PC-3 (cell line): Measurements from ENCODE around the gene PLSCR1. TPM values are rescaled to one million over a fixed set of nuclear protein-coding genes. Genes with fewer than 3 reads are reported as not detected.

Experiments
- ATAC-seq: fragments of 200-7000 bp; cut with Tn5 transposase; 2 replicates; pipeline ENCODE4 v1.9.1; 2020; ENCODE audit warnings: mild to moderate bottlenecking, moderate library complexity
- BruUV-seq: library from RNA; stranded (reverse); fragments of 400-500 nt; replicated peaks from 2 replicates; lab custom pipeline; 2021; lab: Mats Ljungman, UMichigan
- CTCF ChIA-PET: fragments of 300-600 bp; sonication (Branson Sonifier 250); formaldehyde crosslinking; loops from one replicate; lab custom pipeline; 2022; ENCODE audit warnings: antibody characterized with exemption; lab: Charles Lee
- POLR2A ChIA-PET: fragments of 300-600 bp; sonication (Branson Sonifier 250); formaldehyde crosslinking; loops from one replicate; lab custom pipeline; 2022; ENCODE audit warnings: antibody characterized with exemption; ENCODE audit not compliant: unreplicated experiment; lab: Charles Lee
- DNase-seq: peaks from one replicate; pipeline ENCODE4 v3.0.0-alpha.2; 2015
- H2AFZ ChIP-seq: fragments of 300-600 bp; sonication (generic); 2 replicates; pipeline ENCODE4 v1.6.0; 2016; ENCODE audit warnings: antibody characterized with exemption, low read length
- H3F3A ChIP-seq: fragments of 300-600 bp; sonication (generic); one replicate; pipeline ENCODE4 v1.6.0; 2017; ENCODE audit warnings: antibody characterized with exemption, low read length, control low read depth, mild to moderate bottlenecking; ENCODE audit not compliant: unreplicated experiment
- H3K27ac ChIP-seq: fragments of 300-600 bp; sonication (generic); 2 replicates; pipeline ENCODE4 v1.5.1; 2016; ENCODE audit warnings: mild to moderate bottlenecking, low read length
- H3K27me3 ChIP-seq: fragments of 300-600 bp; sonication (generic); 2 replicates; pipeline ENCODE4 v1.6.1; 2016; ENCODE audit warnings: low read length, mixed read lengths
- H3K36me3 ChIP-seq: fragments of 300-600 bp; sonication (generic); 2 replicates; pipeline ENCODE4 v1.6.1; 2016; ENCODE audit warnings: low read depth, mixed run types, low read length, mixed read lengths
- H3K4me1 ChIP-seq: fragments of 300-600 bp; sonication (generic); 2 replicates; pipeline ENCODE4 v1.5.1; 2016; ENCODE audit warnings: low read length; ENCODE audit not compliant: insufficient read depth
- H3K4me2 ChIP-seq: fragments of 300-600 bp; sonication (generic); 2 replicates; pipeline ENCODE4 v1.6.0; 2016; ENCODE audit warnings: low read length
- H3K4me3 ChIP-seq: fragments of 300-600 bp; sonication (generic); 2 replicates; pipeline ENCODE4 v1.5.1; 2016; ENCODE audit warnings: mild to moderate bottlenecking, low read length, mixed read lengths
- H3K79me2 ChIP-seq: fragments of 300-600 bp; sonication (generic); 2 replicates; pipeline ENCODE4 v1.6.1; 2017; ENCODE audit warnings: low read length, mixed read lengths
- H3K9ac ChIP-seq: fragments of 300-600 bp; sonication (generic); 2 replicates; pipeline ENCODE4 v1.6.0; 2016; ENCODE audit warnings: mild to moderate bottlenecking, low read length
- H3K9me2 ChIP-seq: fragments of 300-600 bp; sonication (generic); replicated peaks from 2 replicates; pipeline ENCODE4 v1.6.1; 2016; ENCODE audit warnings: mixed run types, low read length, mixed read lengths
- H3K9me3 ChIP-seq: fragments of 300-600 bp; sonication (generic); 2 replicates; pipeline ENCODE4 v1.6.1; 2016; ENCODE audit warnings: low read length, mixed read lengths
- H4K20me1 ChIP-seq: fragments of 300-600 bp; sonication (generic); 2 replicates; pipeline ENCODE4 v1.6.1; 2016; ENCODE audit warnings: low read length, mixed read lengths
- EZH2 ChIP-seq: fragments of 300-600 bp; sonication (generic); IDR thresholded peaks from one replicate; pipeline ENCODE4 v1.6.1; 2017; ENCODE audit warnings: antibody characterized with exemption, mild to moderate bottlenecking, low read length; ENCODE audit not compliant: unreplicated experiment
- EZH2phosphoT487 ChIP-seq: fragments of 300-600 bp; sonication (generic); IDR thresholded peaks from 2 replicates; pipeline ENCODE4 v1.6.1; 2018; ENCODE audit warnings: mild to moderate bottlenecking, antibody characterized with exemption, low read length, borderline replicate concordance
- intact Hi-C: fragments of 100-400 bp; cut with micrococcal nuclease; formaldehyde crosslinking; loops from 2 replicates; pipeline ENCODE4 v1.9.0; 2023
- total RNA-seq: library from RNA; depleted of rRNA; stranded (reverse); fragments of >200 nt; gene quantifications from 2 replicates; pipeline ENCODE4 v1.2.3, GENCODE V29; 2014
- TF ChIP-seq, protein P1 (sequence below): fragments of 300-600 bp; sonication (generic); conservative IDR thresholded peaks from 2 replicates; pipeline ENCODE4 v1.5.1; 2017; ENCODE audit warnings: antibody characterized with exemption, low read depth, mild to moderate bottlenecking, low read length

The PLSCR1 gene
- total RNA-seq, 1 experiment from 2014 or later = 48.8 TPM

DNA sequence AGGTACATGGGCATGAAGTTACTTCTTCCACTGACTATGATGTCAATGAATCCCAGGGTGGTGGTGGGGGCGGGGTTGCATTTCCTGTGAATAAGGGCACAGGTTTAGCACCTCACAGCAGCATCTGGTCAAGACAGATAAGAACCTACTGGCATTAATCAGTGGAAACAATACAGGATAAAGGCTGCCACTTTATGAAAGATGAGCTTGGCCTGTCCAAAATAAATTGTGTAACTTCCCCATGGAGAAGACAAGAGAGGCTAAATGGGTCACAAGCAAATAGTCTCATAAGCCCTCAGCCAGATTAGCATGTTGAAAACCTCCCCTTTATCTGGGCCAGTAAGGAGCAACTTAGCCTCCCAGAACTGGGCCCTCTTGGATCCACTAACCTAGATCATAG, 47.7 kb downstream of the PLSCR1 start:
- no TSS peak for BruUV-seq
- H3K79me2 ChIP-seq = no peaks in the 10 kb centered on the region
- POLR2A ChIA-PET = no interaction called here
- intact Hi-C loops = no loop called here
- H4K20me1 ChIP-seq = no peaks in the 10 kb centered on the region
- H3F3A ChIP-seq = no peaks in the 10 kb centered on the region
- no peaks in the 10 kb centered on the region for H3K27me3 ChIP-seq
- TF ChIP-seq EZH2phosphoT487 = no peak
- TF ChIP-seq, protein P1, sequence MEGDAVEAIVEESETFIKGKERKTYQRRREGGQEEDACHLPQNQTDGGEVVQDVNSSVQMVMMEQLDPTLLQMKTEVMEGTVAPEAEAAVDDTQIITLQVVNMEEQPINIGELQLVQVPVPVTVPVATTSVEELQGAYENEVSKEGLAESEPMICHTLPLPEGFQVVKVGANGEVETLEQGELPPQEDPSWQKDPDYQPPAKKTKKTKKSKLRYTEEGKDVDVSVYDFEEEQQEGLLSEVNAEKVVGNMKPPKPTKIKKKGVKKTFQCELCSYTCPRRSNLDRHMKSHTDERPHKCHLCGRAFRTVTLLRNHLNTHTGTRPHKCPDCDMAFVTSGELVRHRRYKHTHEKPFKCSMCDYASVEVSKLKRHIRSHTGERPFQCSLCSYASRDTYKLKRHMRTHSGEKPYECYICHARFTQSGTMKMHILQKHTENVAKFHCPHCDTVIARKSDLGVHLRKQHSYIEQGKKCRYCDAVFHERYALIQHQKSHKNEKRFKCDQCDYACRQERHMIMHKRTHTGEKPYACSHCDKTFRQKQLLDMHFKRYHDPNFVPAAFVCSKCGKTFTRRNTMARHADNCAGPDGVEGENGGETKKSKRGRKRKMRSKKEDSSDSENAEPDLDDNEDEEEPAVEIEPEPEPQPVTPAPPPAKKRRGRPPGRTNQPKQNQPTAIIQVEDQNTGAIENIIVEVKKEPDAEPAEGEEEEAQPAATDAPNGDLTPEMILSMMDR = no peak
- no peak for TF ChIP-seq EZH2
- no peaks in the 10 kb centered on the region for H3K9me2 ChIP-seq
- no peak overlapping the region for H3K9ac ChIP-seq
- H3K27ac ChIP-seq = no peak overlapping the region
- ATAC-seq = no peak
- H3K4me3 ChIP-seq = no peak overlapping the region
- peaks cover 10% of the 10 kb centered on the region; the same call in 1 of the 2 replicates for H3K4me1 ChIP-seq
- no peak overlapping the region for H2AFZ ChIP-seq
- no peaks in the 10 kb centered on the region for H3K9me3 ChIP-seq
- CTCF ChIA-PET = no interaction called here
- no peaks in the 10 kb centered on the region for H3K36me3 ChIP-seq
- no peak for DNase-seq
- H3K4me2 ChIP-seq = no peak overlapping the region

DNA sequence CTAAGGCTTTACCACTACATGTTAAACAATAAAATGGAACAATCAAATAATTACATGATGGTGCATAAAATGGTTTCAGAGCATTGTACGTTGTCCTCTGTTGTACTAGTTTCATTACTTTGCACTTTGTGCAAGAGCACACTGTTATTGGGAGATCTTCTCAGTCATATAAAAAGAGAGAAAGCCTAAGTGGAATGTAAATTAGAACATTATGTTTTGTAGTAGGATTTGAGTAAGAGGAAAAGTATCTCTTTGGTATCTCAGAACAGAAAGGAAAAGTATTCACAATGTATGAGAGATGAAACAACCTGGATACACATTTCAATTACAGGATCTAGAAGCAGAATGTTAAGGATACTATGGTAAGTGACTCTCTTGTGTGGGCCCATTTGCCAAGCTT, 48.2 kb downstream of the PLSCR1 start:
- Histone ChIP-seq H3K27me3 (no peaks in the 10 kb centered on the region), H3K9ac (no peak overlapping the region), H3K36me3 (no peaks in the 10 kb centered on the region), H3K4me1 (peaks cover 14% of the 10 kb centered on the region; the same call in 1 of the 2 replicates), H3K4me3 (no peak overlapping the region), H3K79me2 (no peaks in the 10 kb centered on the region), H3K9me2 (no peaks in the 10 kb centered on the region), H2AFZ (no peak overlapping the region), H3K27ac (no peak overlapping the region), H4K20me1 (no peaks in the 10 kb centered on the region), H3K9me3 (no peaks in the 10 kb centered on the region), H3K4me2 (no peak overlapping the region), H3F3A (no peaks in the 10 kb centered on the region)
- DNase-seq (no peak), ATAC-seq (no peak)
- no TSS peak for BruUV-seq
- ChIA-PET POLR2A (no interaction called here), CTCF (no interaction called here)
- intact Hi-C loops = no loop called here
- TF ChIP-seq EZH2 (no peak), EZH2phosphoT487 (no peak)
- TF ChIP-seq, protein P1 = no peak

DNA sequence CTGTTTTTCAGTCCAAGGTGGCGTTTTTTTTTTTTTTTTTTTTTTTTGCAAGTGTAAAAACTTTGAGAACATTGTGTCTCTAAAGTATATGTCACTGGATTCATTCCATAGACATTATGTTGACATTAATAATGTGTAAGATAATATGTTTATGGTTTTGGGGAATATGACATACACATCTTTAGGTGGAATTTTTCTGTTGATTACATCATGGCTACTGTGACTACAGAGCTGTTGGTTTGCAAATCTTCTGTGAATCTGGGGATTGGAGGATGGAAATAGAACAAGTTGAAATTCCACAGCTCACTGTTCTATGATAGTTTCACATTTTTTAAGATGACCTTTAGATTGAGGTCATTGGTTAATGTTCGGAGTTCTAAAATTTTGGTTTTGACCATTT, 50.6 kb downstream of the PLSCR1 start:
- H3K4me1 ChIP-seq = peaks cover 16% of the 10 kb centered on the region; the same call in 1 of the 2 replicates
- no peaks in the 10 kb centered on the region for H3K36me3 ChIP-seq
- no peak overlapping the region for H2AFZ ChIP-seq
- no peaks in the 10 kb centered on the region for H3K9me3 ChIP-seq
- H3K9me2 ChIP-seq = no peaks in the 10 kb centered on the region
- intact Hi-C loops = no loop called here
- DNase-seq = no peak
- H3K27ac ChIP-seq = no peak overlapping the region
- POLR2A ChIA-PET = no interaction called here
- no peaks in the 10 kb centered on the region for H3F3A ChIP-seq
- no peak overlapping the region for H3K4me3 ChIP-seq
- no peak overlapping the region for H3K9ac ChIP-seq
- no peaks in the 10 kb centered on the region for H3K79me2 ChIP-seq
- ATAC-seq = no peak
- no peak overlapping the region for H3K4me2 ChIP-seq
- CTCF ChIA-PET = no interaction called here
- H3K27me3 ChIP-seq = no peaks in the 10 kb centered on the region
- H4K20me1 ChIP-seq = no peaks in the 10 kb centered on the region
- BruUV-seq = no TSS peak
- TF ChIP-seq, protein P1 = no peak
